ENCODE data around the gene TBX3.

The TBX3 gene

DNA sequence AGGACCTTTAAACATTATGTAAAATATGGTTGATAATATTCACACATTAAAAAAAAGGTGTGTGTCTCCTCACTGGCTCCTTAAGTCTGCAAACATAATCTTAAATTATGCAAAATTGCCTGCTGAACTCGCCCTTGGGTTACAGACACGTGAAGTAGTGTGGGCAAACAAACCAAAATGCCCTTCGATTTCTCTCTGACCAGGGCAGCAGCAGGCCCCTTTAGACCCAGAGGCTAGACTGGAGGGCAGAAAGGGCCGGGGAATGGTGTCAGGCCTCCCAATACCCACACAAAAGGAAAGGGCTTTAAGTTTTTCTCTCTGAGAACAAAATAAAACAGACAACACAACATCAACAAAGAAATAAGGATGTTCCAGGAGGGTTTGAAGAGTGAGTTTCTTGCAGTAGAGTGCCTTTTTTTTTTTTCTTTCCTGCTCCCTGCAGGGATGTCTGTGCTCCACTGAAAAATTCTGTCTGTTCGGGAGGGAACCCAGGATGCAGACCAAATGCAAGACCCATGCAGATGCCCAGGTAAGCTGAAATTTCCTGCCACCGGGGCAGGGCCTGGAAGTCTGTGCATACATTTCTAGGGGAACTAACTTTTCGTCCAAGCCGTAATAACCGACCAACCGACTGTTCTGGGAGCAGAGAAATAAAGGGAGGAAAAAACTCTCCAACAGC, 1.7 kb downstream of the TBX3 start:
- no peak for DNase-seq

DNA sequence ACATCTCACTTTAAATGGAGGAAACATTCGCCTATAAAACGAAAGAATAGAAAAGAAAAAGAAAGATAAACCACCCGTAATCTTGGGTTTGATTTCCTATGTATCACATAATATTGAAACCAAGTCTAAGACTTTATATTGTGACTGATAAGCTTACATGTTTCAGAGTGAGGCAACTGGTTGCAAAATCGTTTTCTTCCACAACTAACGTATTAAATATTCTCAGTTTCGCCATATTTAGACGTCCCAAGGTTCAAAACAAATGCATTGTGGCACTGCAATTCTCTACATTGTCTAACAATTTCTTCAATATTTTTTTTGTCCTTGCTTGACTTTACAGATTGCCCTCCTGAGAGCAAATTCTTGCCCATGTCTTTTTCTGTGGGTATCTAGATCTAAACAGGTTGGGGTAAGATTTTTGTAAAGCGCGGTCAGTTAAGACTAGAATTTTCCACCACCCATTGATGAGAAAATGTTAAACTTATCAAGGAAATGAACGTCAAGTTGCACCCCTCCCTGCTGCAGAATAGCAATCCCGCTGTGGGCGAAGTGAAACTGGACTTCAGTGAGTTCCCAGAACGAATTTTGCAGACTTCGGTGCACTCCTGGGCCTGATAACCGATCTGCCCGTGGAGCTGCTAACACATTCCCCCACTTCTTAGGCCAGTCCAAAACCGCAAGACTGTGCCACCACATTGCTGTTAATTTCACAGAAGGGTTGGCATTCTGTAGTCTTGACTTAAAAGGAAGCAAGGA, 2.7 kb downstream of the TBX3 start:
- no peak for DNase-seq

DNA sequence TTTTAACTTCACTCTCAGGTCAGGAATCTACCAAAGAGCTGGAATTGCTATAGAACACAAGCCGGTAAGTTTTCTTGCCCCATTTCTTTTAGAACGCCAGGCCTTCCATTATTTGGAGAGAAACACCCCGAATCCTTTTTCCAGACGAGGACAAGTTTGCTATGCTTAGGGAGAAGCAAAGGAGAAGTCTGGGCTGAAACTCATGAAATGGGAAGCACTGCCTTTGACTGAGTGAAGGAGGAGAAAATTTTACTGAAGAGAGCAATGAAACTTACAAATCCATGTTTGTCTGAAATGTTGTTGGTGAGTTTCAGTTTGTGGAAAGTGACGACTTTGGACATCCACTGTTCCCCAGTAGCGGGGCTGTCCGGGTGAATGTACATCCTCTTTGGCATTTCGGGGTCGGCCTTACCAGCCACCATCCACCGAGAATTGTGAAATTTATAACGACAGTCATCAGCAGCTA, 3.3 kb downstream of the TBX3 start:
- no peak for DNase-seq

DNA sequence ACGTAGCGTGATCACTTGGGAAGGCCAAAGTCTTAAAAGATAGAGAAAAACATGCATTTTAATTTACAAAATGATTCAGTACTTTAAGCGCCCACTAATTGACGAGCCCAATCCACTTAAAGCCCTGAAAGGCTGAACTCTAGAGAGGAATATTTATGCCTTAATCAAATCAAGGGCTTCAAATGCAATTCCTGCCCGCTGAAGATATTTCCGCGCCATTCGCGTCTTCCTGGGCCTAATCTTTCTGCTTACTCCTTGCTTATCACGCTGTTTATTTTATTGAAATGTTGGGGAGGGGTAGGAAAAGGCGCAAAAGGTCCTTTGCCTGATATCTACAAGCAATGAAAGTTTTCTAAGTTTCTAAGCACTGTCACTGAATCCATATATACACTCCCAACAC, 4.0 kb downstream of the TBX3 start:
- no peak for DNase-seq

DNA sequence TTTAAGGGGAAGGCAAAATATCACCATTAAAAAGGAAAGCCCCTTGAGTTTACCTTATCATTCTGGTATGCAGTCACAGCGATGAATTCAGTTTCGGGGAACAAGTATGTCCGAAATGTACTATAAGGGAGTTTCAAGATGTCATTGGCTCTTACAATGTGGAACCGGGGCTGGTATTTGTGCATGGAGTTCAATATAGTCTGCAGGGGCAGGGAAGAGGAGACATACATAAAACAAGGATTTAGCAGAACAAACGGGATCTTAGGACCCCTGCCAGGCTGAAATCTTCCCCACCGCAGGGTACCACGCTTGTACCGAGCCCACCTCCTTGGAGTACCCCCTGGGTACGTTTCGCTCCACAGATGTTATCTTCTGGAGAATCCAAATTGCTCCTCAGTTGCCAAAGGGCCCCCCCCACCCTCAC, 4.5 kb downstream of the TBX3 start:
- DNase-seq: no peak

DNA sequence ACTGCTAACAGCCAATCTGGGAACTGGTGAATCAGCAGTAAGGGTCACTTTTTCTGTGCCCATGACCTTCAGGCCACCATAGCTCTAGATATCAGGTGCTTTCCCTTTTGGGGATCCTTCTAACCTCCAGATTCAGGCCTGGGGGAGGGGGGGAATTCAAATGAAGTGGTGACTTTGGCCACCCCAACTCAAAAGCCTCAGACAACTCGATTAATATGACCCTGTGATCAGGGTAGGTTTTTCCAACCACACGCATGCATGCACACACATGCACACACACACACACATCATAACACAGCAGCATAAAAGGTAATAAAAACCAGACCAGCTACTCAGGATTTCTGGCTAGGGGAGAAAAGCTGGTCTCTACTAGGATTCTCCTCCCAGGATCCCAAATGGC, 5.3 kb downstream of the TBX3 start:
- no peak for DNase-seq

DNA sequence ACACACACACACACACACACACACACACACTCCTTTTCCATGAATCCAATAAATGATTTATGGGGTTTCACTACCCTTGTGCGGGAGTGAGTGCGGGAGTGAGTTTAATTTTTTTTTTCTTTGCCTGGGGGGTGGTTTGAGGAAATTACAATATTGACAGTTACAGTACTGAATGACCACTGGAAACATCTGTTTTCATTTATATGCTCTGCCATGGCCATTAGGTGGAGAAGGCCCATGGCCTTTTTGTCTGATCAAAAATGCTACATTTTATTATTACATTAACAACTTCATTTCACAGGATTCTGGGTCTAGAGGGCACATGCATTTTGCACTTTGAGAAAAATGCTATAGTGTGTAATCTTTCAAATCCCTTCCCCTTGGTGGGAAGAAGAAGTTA, 5.9 kb downstream of the TBX3 start:
- DNase-seq: no peak

DNA sequence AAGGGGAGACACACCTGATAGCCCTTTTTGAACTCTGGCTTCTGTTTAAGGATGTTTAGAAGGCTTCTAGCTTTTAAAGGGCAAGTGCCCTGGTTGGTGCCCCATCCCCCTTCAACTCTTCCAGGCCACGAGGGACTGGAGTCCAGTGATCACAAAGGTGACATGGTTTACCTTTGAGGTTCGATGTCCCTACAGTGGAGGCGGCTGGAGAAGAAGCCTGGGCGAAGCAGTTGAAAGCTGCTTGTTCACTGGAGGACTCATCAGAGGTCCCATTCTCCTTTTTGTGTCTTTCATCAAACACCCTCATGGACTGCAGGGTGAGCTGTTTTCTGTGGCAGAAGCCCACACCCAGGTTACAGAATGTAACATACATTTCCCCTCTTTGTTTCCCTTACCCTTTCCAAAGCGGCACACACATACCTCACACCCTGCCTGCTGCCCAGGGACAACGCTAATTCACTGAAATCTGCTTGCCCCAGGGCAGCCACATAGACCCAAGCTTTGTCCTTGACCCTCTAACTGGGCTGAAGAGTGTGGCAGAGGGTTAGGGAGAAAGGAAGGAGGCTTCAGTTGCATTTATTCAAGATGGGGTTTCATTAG, 7.7 kb downstream of the TBX3 start:
- DNase-seq: no peak

DNA sequence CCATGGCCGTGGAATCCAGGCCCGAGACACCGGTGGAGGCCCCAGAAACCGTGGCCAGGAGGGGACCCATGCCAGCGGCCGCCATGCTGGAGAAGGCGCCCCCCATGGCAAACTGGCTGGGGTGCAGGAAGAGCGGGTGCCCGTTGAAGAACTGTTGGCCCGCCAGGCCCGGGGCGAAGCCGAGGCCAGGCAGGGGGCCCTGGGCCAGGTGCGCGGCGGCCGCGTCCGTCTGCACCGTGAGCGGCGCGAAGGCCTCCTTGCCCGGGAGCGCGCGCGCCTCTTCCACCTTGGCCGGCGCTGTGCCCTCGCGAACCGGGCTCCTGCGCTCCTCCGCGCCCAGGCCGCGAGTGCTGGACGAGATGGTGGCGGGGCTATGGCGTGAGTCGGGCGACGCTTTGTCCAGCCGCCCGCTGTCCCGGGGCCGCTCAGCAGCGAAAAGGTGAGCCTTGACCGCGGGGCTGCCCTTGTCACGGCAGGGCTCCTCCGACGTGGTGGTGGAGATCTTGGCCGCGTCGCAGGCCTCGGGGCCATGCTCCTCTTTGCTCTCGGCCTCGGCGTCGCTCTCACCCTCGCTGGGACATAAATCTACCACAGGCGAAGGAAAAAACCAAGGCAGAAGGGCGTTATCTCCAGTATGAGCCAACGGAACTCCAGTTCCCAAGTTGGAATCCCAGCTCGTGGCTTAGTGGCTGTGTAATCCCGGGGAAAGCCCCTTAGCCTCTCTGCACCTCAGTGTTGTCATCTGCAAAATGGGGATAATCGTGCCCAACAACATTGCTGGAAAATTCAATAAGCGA, 9.5 kb downstream of the TBX3 start:
- no peak for DNase-seq

DNA sequence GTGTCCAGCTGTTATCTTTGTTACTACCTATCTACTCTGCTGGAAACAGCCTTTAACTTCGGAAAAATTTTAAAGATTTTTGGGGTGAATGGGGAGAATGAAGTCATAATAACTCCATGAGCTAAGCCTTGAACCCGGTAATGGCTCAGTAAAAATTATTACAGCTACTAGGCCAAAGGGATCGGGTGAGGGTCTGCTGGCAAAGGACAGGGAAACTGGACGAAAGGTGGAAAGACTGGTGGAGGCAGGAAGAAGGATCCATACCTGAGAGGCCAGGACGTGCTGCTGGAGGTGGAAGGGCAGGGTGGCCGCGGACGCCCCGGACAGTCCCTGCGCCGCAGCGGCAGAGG, 10.1 kb downstream of the TBX3 start:
- no peak for DNase-seq

DNA sequence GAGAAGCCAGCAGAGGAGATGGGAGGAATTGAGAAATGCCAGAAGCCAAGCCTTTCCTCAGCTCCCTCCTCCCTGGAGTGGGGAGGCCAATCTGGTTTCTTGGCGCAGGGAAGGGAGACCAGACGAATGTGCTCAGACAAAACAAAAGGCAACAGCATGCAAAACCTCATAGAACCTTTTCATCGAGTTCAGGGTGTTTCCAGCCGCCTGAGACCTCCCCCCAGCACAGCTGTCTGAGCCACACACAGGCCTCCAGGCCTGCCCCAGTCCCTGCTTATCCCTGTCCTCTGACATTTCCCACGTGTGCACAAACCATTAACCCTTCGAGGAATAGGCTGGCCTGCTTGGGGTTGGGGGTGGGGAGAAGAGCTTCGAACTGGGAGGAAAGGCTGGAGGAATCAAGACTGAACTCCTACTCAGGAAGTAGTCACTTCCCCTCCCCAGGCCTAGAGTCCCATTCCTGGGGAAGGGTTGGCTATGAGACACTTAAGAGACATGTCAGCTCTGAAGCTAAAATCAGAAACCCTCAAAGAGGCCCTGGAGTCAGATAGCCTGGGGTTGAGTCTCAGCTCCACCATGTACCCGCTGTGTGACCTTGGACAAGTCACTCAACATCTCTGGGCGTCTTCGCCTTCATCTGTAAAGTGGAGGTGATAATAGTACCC, 10.7 kb downstream of the TBX3 start:
- DNase-seq: no peak

DNA sequence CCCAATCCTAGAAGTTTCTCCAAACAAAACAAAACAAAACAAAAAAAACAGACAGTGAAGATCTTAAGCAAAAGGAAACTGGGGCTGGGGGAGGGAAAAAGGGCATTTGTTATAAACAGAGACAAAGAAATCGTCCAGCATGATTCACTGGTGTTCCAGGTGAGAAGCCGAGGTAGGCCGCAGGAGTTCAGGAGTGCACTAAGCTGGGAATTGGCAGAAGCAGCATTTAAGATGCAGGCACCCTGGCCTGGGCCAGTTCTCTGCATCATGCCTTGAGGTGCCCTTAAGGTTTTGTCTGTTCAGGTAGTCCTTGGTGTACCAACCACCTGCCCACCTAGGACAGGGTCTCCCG, 11.2 kb downstream of the TBX3 start:
- DNase-seq: no peak

DNA sequence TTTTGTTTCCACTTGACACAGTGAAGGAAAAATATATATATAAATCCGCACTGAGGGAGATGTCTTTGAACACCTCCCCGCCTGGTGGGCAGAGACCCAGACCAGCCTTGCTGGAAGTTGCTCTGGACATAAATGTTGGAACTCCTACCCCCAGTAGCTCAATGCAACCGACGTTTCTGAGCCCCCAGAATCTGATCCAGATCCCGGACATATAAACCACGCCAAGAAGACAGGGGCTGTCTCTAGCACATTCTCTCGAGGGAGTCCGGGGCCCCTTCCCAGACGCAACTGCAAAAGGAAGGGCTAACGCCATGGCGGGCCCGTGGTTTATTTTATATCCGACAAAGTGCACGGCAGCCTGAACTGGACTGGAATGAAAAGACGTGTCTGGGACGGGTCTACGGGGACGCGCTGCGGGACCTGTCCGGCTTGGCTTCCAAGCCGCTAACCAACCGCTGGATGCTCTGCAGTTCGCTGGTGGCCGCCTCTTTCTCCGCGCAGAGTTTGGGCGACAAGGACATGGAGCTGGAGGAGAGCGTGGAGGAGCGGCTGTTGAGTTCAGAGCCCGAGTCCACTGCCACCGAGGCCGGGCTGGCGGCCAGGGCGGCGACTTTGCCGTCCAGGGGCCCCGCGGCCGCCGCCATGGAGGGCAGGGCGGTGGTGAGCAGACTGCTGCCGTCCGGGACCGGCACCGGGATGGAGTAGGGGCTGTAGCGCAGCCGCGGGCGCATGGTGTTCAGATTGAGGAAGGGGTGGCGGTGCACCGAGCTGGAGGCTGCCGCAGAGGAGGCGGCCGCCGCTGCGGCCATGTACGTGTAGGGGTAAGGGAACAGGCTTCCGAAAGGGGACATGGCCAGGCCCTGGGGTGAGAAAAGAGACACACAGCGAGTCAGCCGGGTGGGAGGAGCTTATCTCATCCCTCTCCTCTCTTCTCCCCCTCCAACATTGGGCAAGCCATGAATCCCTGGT, 12.2 kb downstream of the TBX3 start:
- DNase-seq: no peak

DNA sequence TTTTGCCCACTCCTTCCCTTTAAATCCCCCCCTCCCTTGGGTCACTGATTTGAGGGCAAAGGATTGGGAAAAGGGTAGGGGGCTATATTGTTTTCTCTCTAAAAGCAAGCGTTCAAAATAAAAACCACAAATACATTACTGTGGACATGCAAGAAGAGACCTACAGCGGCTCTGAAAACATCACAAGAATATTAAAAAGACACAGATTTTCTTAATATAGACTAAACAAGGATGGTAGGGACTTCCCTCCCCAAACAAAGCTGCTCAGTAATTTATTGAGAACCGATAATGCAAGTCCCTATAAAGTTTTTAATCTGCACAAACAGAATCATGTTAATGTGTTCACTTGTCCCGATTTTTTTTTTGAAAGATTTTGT, 12.9 kb downstream of the TBX3 start:
- no peak for DNase-seq

DNA sequence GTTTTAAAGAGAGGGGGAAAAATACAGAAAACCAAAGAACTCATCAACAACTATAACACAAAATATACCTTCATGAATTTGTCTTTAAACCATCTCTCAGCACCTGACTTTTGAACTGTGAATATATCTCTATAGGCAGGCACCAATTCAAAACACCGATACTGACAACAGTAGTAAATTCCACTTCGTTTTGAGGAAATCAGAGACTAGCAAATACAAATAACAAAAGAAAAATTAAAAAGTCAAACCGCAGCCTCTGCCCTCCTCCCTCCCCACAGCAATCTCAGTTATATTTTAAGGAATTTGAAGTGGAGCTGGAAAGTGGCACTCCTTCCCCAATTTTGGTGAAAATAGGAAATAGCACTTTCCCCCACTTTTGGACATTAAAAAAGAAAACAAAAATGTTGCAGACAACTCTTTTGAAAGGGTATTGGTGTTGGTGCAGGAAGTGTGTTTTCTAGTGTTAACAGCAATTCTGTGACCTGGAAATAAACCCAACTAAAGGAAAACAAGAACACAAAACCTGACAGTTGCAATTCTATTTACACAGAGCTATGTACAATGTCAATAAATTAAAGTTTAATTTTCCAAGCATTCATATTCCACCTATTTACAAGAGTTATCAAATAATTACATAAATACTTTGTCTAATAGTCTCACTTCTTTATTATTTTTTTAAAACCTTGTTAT, 13.5 kb downstream of the TBX3 start:
- no peak for DNase-seq

DNA sequence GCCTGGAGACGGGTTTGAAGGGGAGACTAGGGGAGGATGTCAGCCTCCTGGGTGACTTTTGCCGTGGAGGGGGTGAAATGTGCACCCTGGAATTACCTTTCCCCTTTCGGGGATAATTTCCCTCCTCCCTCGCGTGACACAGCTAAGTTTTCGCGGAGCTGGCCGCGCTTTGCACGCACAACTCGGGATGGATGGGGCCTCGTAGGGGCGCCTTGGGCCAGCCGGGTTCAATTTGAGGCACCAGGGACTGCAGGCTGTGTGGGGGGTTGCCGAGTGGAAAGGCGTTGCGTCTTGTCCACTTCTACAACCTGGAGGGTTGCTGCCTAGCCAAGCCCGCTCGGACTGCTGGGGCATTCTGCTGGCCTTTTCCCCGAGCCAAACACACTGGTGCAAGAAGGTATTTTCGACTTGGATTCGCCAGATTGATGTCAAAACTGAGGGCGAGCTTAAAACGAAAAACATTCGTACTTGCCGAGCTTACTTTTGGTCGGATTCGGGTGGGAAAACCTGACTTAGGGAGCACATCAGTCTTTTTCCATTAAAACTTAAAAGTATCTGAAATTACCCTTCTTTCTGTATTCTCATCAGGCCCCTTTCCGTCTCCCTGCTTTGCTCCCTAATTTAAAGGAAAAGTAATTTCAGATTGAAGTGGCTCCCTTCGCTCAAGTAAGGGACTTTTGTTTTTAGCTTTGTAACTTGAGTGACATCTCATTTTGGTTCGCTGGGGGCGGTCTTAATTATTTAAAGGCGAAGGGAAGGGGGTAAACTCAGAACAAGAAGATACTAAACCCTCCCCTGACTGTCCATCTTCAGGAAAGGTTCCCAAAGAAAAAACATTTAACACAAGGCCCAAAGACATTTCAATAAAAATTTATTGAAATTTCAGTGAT, 14.3 kb downstream of the TBX3 start:
- no peak for DNase-seq

DNA sequence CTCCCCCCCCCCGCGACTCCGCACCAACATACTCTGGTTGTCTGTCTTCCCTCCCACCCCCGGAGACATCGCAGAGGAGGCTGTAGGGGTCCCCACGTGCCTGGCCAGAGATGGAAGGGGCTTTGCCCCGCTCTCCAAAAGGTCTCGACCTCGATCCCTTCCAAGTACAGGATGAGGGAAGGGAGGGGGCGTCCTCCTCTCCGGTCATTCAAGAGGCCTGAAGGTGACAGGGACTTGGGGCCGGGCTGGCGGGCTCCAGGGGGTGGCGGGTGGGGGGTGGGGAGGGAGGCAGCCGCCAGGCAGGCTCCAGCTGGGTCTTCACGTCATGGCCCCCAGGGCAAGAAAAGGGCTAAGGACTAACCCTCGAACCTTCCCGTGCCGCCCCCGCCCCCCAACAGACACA, 15.1 kb downstream of the TBX3 start:
- DNase-seq: no peak

DNA sequence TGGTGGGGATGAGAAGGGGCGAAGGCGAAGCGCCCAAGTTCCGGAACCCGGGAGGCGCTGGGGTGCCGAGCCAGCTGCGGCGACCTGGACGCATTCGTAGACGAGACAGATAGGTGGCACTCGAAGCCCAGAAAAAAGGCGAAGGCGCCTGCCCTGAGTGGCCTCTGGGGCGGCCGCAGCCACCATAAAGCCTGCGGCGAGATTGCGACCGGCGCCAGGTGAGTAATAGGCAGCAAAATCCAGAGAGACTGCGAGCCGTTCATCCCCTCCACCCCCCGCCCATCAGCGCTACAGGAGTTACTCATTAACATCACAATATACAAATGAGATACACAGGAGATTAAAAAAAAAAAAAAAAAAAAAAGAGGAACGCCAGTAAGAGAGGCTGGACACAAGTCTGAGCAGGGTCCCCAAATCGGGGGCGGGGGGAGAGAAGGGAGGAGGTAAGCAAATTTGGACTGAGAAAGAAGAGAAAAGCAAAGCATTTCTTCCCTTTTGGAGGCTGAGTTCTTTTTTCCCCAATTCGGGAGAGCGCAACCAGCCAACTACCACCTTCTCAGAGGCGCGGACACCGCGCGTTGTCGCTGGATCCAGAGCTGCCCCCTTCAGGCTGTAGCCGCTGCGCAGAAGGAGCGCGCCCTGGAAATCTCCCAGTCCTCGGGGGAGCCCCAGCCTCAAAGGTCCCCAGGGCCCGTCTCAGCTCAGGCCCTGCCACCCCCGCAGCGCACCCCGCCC, 15.7 kb downstream of the TBX3 start:
- no peak for DNase-seq

DNA sequence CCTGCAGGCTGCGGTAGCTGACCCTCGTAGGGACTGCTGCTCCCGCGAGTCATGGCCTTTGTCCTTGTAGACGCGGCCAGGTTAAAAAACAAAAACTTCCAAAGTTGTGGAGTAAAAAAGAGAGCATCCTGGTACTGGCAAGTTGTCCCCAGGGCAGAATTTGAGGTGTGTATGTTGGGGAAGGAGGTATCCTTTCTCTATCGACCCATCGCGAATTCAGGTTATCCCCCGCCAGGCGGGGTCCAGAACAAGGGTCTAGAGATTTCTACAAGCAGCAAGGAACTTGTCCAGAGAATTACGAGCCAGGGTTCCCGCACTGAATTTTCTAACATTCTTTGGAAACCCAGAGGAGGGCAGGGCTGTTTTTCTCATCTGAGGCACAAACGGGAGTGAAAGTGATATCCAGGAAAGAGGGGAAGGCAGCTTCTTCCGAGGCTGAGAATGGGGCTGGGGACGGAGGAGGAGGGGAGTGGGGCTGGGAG, 16.3 kb downstream of the TBX3 start:
- no peak for DNase-seq

All from CD4-positive, alpha-beta T cell treated with Interferon alpha-2 for 1 hour (primary cell).